PC-9 (cell line): ENCODE measurements around the gene RRAD. TPM values are rescaled to one million over a fixed set of nuclear protein-coding genes. Genes with fewer than 3 reads are reported as not detected.

Source experiments
- BruUV-seq: library from RNA; stranded (reverse); fragments of 400-500 nt; replicated peaks from 2 replicates; lab custom pipeline; 2021; lab: Mats Ljungman, UMichigan
- CTCF ChIA-PET: fragments of 300-600 bp; sonication (Branson Sonifier 250); formaldehyde crosslinking; loops from one replicate; lab custom pipeline; 2022; ENCODE audit warnings: antibody characterized with exemption; lab: Charles Lee
- POLR2A ChIA-PET: fragments of 300-600 bp; sonication (Branson Sonifier 250); formaldehyde crosslinking; loops from one replicate; lab custom pipeline; 2022; ENCODE audit warnings: antibody characterized with exemption; ENCODE audit not compliant: unreplicated experiment; lab: Charles Lee
- DNase-seq, 2 experiments: peaks; one replicate each; pipeline versions ENCODE4 v3.0.0 to v3.0.0-alpha.2; 2015 to 2022; ENCODE audit warnings: mixed read lengths in 1 of 2
- H2AFZ ChIP-seq: fragments of 200-600 bp; sonication (generic); 2 replicates; pipeline ENCODE4 v1.8.1; 2017; ENCODE audit warnings: antibody characterized with exemption
- H3F3A ChIP-seq: fragments of 200-600 bp; sonication (generic); 2 replicates; pipeline ENCODE4 v1.8.1; 2017; ENCODE audit warnings: antibody characterized with exemption, mild to moderate bottlenecking, low read depth; ENCODE audit not compliant: insufficient read depth
- H3K27ac ChIP-seq: fragments of 200-600 bp; sonication (generic); 2 replicates; pipeline ENCODE4 v1.6.1; 2016; ENCODE audit warnings: mixed run types
- H3K27me3 ChIP-seq: fragments of 200-600 bp; sonication (generic); 2 replicates; pipeline ENCODE4 v1.6.1; 2016; ENCODE audit warnings: low read depth, mixed run types; ENCODE audit not compliant: insufficient read depth
- H3K36me3 ChIP-seq: fragments of 200-600 bp; sonication (generic); 2 replicates; pipeline ENCODE4 v1.6.1; 2016; ENCODE audit warnings: low read depth, mixed run types
- H3K4me1 ChIP-seq: fragments of 200-600 bp; sonication (generic); replicated peaks from 2 replicates; pipeline ENCODE4 v1.6.1; 2016; ENCODE audit warnings: mixed run types; ENCODE audit not compliant: insufficient read depth
- H3K4me2 ChIP-seq: fragments of 200-600 bp; sonication (generic); 2 replicates; pipeline ENCODE4 v1.6.1; 2017; ENCODE audit warnings: mixed run types
- H3K4me3 ChIP-seq: fragments of 200-600 bp; sonication (generic); 2 replicates; pipeline ENCODE4 v1.6.1; 2016; ENCODE audit warnings: mixed run types
- H3K79me2 ChIP-seq: fragments of 200-600 bp; sonication (generic); 2 replicates; pipeline ENCODE4 v1.6.1; 2017; ENCODE audit warnings: low read depth, mixed run types
- H3K9me2 ChIP-seq: fragments of 200-600 bp; sonication (generic); 2 replicates; pipeline ENCODE4 v1.8.1; 2017; ENCODE audit warnings: mild to moderate bottlenecking; ENCODE audit not compliant: insufficient read depth
- H3K9me3 ChIP-seq: fragments of 200-600 bp; sonication (generic); 2 replicates; pipeline ENCODE4 v1.8.1; 2016; ENCODE audit warnings: low read depth; ENCODE audit not compliant: insufficient read depth
- H4K20me1 ChIP-seq: fragments of 200-600 bp; sonication (generic); 2 replicates; pipeline ENCODE4 v1.8.1; 2017; ENCODE audit not compliant: insufficient read depth
- EZH2 ChIP-seq: fragments of 200-600 bp; sonication (generic); IDR thresholded peaks from 2 replicates; pipeline ENCODE4 v1.8.0; 2017; ENCODE audit warnings: antibody characterized with exemption, low read depth
- intact Hi-C: fragments of 100-400 bp; cut with micrococcal nuclease; formaldehyde crosslinking; loops from one replicate; pipeline ENCODE4 v1.10.0; 2022; ENCODE audit not compliant: unreplicated experiment
- total RNA-seq: library from RNA; stranded (reverse); gene quantifications from 2 replicates; pipeline ENCODE4 v1.2.3, GENCODE V29; 2021
- TF ChIP-seq, protein P1 (sequence below): fragments of 200-600 bp; sonication (generic); conservative IDR thresholded peaks from 2 replicates; pipeline ENCODE4 v1.6.1; 2017; ENCODE audit warnings: mixed run types, antibody characterized with exemption, mild to moderate bottlenecking, moderate library complexity

Gene RRAD
- total RNA-seq, 1 experiment from 2014 or later = 0.24 TPM

DNA sequence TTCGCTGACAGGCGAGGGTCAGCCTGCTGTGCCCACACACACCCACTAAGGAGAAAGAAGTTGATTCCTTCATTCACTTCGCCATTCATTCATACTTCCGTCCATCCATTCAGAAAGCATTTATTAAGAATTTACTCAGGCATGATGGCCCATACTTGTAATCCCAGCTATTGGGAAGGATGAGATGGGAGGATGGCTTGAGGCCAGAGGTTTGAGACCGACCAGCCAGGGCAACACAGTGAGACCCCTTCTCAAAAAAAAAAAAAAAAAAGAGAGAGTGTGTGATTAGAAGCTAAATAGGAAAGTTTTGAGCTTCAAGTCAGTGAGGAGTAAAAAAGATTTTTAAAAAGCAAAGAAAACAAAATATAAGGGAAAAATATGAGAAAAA, 18.7 kb upstream of the RRAD start:
- Histone ChIP-seq H3K27ac (no peak overlapping the region), H3K9me2 (no peaks in the 10 kb centered on the region), H2AFZ (no peak overlapping the region), H3K4me2 (no peak overlapping the region), H3K9me3 (no peaks in the 10 kb centered on the region), H4K20me1 (no peaks in the 10 kb centered on the region), H3K4me3 (no peak overlapping the region), H3K27me3 (no peaks in the 10 kb centered on the region), H3K4me1 (no peaks in the 10 kb centered on the region), H3F3A (peaks cover 18% of the 10 kb centered on the region; the same call in 1 of the 2 replicates), H3K79me2 (no peaks in the 10 kb centered on the region), H3K36me3 (no peaks in the 10 kb centered on the region)
- DNase-seq = no peak
- TF ChIP-seq, protein P1, sequence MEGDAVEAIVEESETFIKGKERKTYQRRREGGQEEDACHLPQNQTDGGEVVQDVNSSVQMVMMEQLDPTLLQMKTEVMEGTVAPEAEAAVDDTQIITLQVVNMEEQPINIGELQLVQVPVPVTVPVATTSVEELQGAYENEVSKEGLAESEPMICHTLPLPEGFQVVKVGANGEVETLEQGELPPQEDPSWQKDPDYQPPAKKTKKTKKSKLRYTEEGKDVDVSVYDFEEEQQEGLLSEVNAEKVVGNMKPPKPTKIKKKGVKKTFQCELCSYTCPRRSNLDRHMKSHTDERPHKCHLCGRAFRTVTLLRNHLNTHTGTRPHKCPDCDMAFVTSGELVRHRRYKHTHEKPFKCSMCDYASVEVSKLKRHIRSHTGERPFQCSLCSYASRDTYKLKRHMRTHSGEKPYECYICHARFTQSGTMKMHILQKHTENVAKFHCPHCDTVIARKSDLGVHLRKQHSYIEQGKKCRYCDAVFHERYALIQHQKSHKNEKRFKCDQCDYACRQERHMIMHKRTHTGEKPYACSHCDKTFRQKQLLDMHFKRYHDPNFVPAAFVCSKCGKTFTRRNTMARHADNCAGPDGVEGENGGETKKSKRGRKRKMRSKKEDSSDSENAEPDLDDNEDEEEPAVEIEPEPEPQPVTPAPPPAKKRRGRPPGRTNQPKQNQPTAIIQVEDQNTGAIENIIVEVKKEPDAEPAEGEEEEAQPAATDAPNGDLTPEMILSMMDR = no peak
- TF ChIP-seq EZH2 = no peak
- intact Hi-C loops = no loop called here
- CTCF ChIA-PET = interaction anchor here (0.5 to 0.6 kb wide), 2 partner anchors 45 to 426 kb away, joined by 7 to 9 read pairs; no protein-coding TSS in a partner anchor
- POLR2A ChIA-PET = interaction anchor here (0.6 kb wide), 1 partner anchor 203 kb away, joined by 14 read pairs; no protein-coding TSS in a partner anchor
- BruUV-seq = no TSS peak

DNA sequence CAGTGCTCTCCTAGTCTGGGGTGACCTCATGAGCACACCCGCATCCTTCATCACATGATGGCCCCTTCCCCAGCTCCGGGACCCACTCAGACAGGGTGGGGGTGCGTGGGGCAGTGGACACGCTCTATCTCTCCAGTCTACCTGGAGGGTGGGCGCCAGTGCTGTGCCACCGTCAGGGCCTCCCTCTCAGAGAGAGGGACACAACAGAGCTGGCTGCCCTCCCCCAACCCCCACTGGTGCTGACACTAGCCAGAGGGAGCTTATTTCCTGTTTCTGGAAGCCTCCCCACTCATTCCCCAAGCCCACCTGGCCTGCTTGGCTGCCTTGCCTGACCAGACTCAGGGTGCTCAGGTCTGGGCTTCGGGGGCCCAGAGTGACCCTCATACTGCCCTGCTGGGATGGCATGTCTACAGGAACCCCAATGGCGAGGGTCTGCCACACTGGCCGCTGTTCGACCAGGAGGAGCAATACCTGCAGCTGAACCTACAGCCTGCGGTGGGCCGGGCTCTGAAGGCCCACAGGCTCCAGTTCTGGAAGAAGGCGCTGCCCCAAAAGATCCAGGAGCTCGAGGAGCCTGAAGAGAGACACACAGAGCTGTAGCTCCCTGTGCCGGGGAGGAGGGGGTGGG, 18.2 kb upstream of the RRAD start:
- peaks cover 18% of the 10 kb centered on the region; the same call in 1 of the 2 replicates for H3F3A ChIP-seq
- DNase-seq = no peak
- ChIA-PET POLR2A (interaction anchor here (0.6 kb wide), 1 partner anchor 203 kb away, joined by 14 read pairs; no protein-coding TSS in a partner anchor), CTCF (no interaction called here)
- H3K9me3 ChIP-seq = no peaks in the 10 kb centered on the region
- H3K4me1 ChIP-seq = no peaks in the 10 kb centered on the region
- no peak overlapping the region for H3K4me2 ChIP-seq
- H3K36me3 ChIP-seq = no peaks in the 10 kb centered on the region
- H2AFZ ChIP-seq = no peak overlapping the region
- H3K27me3 ChIP-seq = no peaks in the 10 kb centered on the region
- no peak overlapping the region for H3K27ac ChIP-seq
- no peak for TF ChIP-seq EZH2
- TF ChIP-seq, protein P1 = no peak
- no TSS peak for BruUV-seq
- no peak overlapping the region for H3K4me3 ChIP-seq
- H3K9me2 ChIP-seq = no peaks in the 10 kb centered on the region
- H3K79me2 ChIP-seq = no peaks in the 10 kb centered on the region
- H4K20me1 ChIP-seq = peaks cover 4% of the 10 kb centered on the region; the same call in 1 of the 2 replicates
- intact Hi-C loops = no loop called here

DNA sequence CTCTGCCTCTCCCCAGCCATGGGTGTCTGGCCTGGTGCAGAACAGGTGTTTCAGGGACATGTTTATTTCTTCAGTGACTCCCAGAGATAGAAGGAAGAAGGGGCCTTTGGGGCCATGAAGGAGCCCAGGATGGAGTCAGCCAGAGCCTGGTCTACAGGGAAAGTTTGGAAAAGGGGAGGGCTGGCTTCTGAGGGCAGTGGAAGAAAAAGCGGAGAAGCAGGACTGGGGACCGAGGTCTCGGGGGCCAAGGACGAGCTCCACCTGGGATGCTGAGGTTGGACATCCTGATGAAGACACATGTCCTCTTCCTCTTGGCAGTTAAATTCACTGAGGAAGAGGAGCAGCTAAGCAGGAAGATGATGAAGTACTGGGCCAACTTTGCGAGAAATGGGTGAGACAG, 17.6 kb upstream of the RRAD start:
- Histone ChIP-seq H3F3A (peaks cover 18% of the 10 kb centered on the region; the same call in 1 of the 2 replicates), H3K4me3 (no peak overlapping the region), H3K27ac (no peak overlapping the region), H3K9me3 (no peaks in the 10 kb centered on the region), H3K9me2 (no peaks in the 10 kb centered on the region), H3K4me2 (no peak overlapping the region), H3K36me3 (no peaks in the 10 kb centered on the region), H4K20me1 (peaks cover 4% of the 10 kb centered on the region; the same call in 1 of the 2 replicates), H2AFZ (no peak overlapping the region), H3K79me2 (no peaks in the 10 kb centered on the region), H3K4me1 (no peaks in the 10 kb centered on the region), H3K27me3 (no peaks in the 10 kb centered on the region)
- TF ChIP-seq EZH2 = no peak
- TF ChIP-seq, protein P1 = no peak
- intact Hi-C loops = no loop called here
- ChIA-PET POLR2A (interaction anchor here (0.5 kb wide), 1 partner anchor 14 kb away, joined by 6 read pairs; no protein-coding TSS in a partner anchor), CTCF (interaction anchor here (0.7 kb wide), 1 partner anchor 16 kb away, joined by 3 read pairs; no protein-coding TSS in a partner anchor)
- BruUV-seq = no TSS peak
- no peak for DNase-seq
